HEK293T (cell line): Measurements from ENCODE around the gene CDH13.

ENCODE experiments used
- FOXA1 ChIP-seq: fragments of 450-650 bp; IDR thresholded peaks from 2 replicates; pipeline ENCODE4 v1.6.1; 2016; ENCODE audit warnings: mild to moderate bottlenecking
- FOXM1 ChIP-seq: fragments of 450-650 bp; IDR thresholded peaks from 2 replicates; pipeline ENCODE4 v1.6.1; 2017; ENCODE audit warnings: mild to moderate bottlenecking, borderline replicate concordance
- NFRKB ChIP-seq: fragments of 450-650 bp; IDR thresholded peaks from 2 replicates; pipeline ENCODE4 v1.6.1; 2016; ENCODE audit warnings: mild to moderate bottlenecking, moderate library complexity
- SUZ12 ChIP-seq: fragments of 450-650 bp; IDR thresholded peaks from 2 replicates; pipeline ENCODE4 v1.6.1; 2016; ENCODE audit warnings: mild to moderate bottlenecking

GRCh38 chr16:83004868-83005652, 378.3 kb downstream of the CDH13 start:
- TF ChIP-seq NFRKB (no peak), SUZ12 (no peak), FOXA1 (no peak), FOXM1 (no peak)
